WTC11 (cell line): ENCODE results near the gene CEP44. TPM values are rescaled to one million over a fixed set of nuclear protein-coding genes. Genes with fewer than 3 reads are reported as not detected.

ENCODE experiments used
- ATAC-seq: fragments of 200-7000 bp; cut with Tn5 transposase; 2 replicates; pipeline ENCODE4 v1.10.0; 2021; ENCODE audit warnings: mild to moderate bottlenecking, moderate library complexity
- CTCF ChIA-PET: fragments of 300-600 bp; sonication (Branson Sonifier 250); formaldehyde crosslinking; loops from one replicate; lab custom pipeline; 2021; ENCODE audit warnings: antibody characterized with exemption; lab: Charles Lee
- POLR2A ChIA-PET: fragments of 350-600 bp; sonication (Branson Sonifier 250); formaldehyde crosslinking; loops from one replicate; lab custom pipeline; 2021; ENCODE audit warnings: antibody characterized with exemption; lab: Charles Lee
- DNase-seq: peaks from one replicate; pipeline ENCODE4 v3.0.0; 2021; ENCODE audit warnings: low spot score
- H3K27ac Mint-ChIP-seq: 2 replicates; pipeline ENCODE4 v1.8.0; 2021; ENCODE audit warnings: mixed read lengths
- H3K27me3 Mint-ChIP-seq: 2 replicates; pipeline ENCODE4 v1.8.0; 2021; ENCODE audit warnings: low read depth, mild to moderate bottlenecking, moderate library complexity, mixed read lengths
- H3K36me3 Mint-ChIP-seq: 2 replicates; pipeline ENCODE4 v1.8.0; 2021; ENCODE audit warnings: mixed read lengths
- H3K4me1 Mint-ChIP-seq: 2 replicates; pipeline ENCODE4 v1.8.0; 2022; ENCODE audit warnings: mixed read lengths
- H3K4me3 Mint-ChIP-seq: 2 replicates; pipeline ENCODE4 v1.8.0; 2021; ENCODE audit warnings: mild to moderate bottlenecking, moderate library complexity, mixed read lengths
- H3K9me3 Mint-ChIP-seq: 2 replicates; pipeline ENCODE4 v1.8.0; 2021; ENCODE audit warnings: mixed read lengths
- ATF2 ChIP-seq: sonication (generic); formaldehyde crosslinking; IDR thresholded peaks from 2 replicates; pipeline ENCODE4 v1.8.1; 2022; ENCODE audit warnings: low read depth, missing genetic modification reagents, borderline replicate concordance
- ATF3 ChIP-seq: sonication (generic); formaldehyde crosslinking; conservative IDR thresholded peaks from 2 replicates; pipeline ENCODE4 v1.8.1; 2022; ENCODE audit warnings: mild to moderate bottlenecking, missing genetic modification reagents
- ATF6 ChIP-seq: sonication (generic); formaldehyde crosslinking; IDR thresholded peaks from 2 replicates; pipeline ENCODE4 v1.8.1; 2023; ENCODE audit warnings: mild to moderate bottlenecking, missing genetic modification reagents
- CREB1 ChIP-seq: sonication (generic); formaldehyde crosslinking; IDR thresholded peaks from 2 replicates; pipeline ENCODE4 v1.8.0; 2023; ENCODE audit warnings: mild to moderate bottlenecking, missing genetic modification reagents
- ELF4 ChIP-seq: sonication (generic); formaldehyde crosslinking; IDR thresholded peaks from 2 replicates; pipeline ENCODE4 v1.8.1; 2022; ENCODE audit warnings: low read depth, mild to moderate bottlenecking, moderate library complexity, missing genetic modification reagents
- FOXK1 ChIP-seq: sonication (generic); formaldehyde crosslinking; IDR thresholded peaks from 2 replicates; pipeline ENCODE4 v1.8.0; 2022; ENCODE audit warnings: mild to moderate bottlenecking, moderate library complexity, missing genetic modification reagents
- FOXP1 ChIP-seq: sonication (generic); formaldehyde crosslinking; IDR thresholded peaks from 2 replicates; pipeline ENCODE4 v1.8.0; 2022; ENCODE audit warnings: missing genetic modification reagents, mild to moderate bottlenecking, moderate library complexity, borderline replicate concordance
- GABPB1 ChIP-seq: sonication (generic); formaldehyde crosslinking; IDR thresholded peaks from 2 replicates; pipeline ENCODE4 v1.8.1; 2023; ENCODE audit warnings: mild to moderate bottlenecking, missing genetic modification reagents
- HMGA2 ChIP-seq: fragments of 250-450 bp; sonication (Bioruptor Pico); IDR thresholded peaks from 2 replicates; pipeline ENCODE4 v1.4.0; 2021; ENCODE audit warnings: mild to moderate bottlenecking, moderate library complexity
- MAX ChIP-seq: sonication (generic); formaldehyde crosslinking; IDR thresholded peaks from 2 replicates; pipeline ENCODE4 v1.8.0; 2022; ENCODE audit warnings: mild to moderate bottlenecking, missing genetic modification reagents
- MXD4 ChIP-seq: fragments of 250-450 bp; sonication (Bioruptor Pico); IDR thresholded peaks from 2 replicates; pipeline ENCODE4 v1.8.0; 2021; ENCODE audit warnings: mild to moderate bottlenecking, moderate library complexity, borderline replicate concordance
- NFYB ChIP-seq: sonication (generic); formaldehyde crosslinking; conservative IDR thresholded peaks from 2 replicates; pipeline ENCODE4 v1.8.0; 2022; ENCODE audit warnings: low read depth, missing genetic modification reagents
- USF1 ChIP-seq: sonication (generic); formaldehyde crosslinking; IDR thresholded peaks from 2 replicates; pipeline ENCODE4 v1.8.0; 2022; ENCODE audit warnings: mild to moderate bottlenecking, missing genetic modification reagents
- USF2 ChIP-seq: sonication (generic); formaldehyde crosslinking; IDR thresholded peaks from 2 replicates; pipeline ENCODE4 v1.8.1; 2023; ENCODE audit warnings: mild to moderate bottlenecking, missing genetic modification reagents, moderate library complexity
- ZBTB21 ChIP-seq: sonication (generic); formaldehyde crosslinking; IDR thresholded peaks from 2 replicates; pipeline ENCODE4 v1.8.1; 2023; ENCODE audit warnings: mild to moderate bottlenecking, missing genetic modification reagents, borderline replicate concordance
- ZBTB43 ChIP-seq: sonication (generic); formaldehyde crosslinking; IDR thresholded peaks from 2 replicates; pipeline ENCODE4 v1.8.1; 2023; ENCODE audit warnings: mild to moderate bottlenecking, missing genetic modification reagents
- ZMAT4 ChIP-seq: fragments of 250-450 bp; sonication (Bioruptor Pico); IDR thresholded peaks from 2 replicates; pipeline ENCODE4 v1.9.0; 2021; ENCODE audit warnings: mild to moderate bottlenecking
- ZNF121 ChIP-seq: sonication (generic); formaldehyde crosslinking; IDR thresholded peaks from 2 replicates; pipeline ENCODE4 v1.8.0; 2023; ENCODE audit warnings: missing genetic modification reagents
- ZNF138 ChIP-seq: sonication (generic); formaldehyde crosslinking; conservative IDR thresholded peaks from 2 replicates; pipeline ENCODE4 v1.8.1; 2022; ENCODE audit warnings: mild to moderate bottlenecking, moderate library complexity, missing genetic modification reagents
- ZNF219 ChIP-seq: sonication (generic); formaldehyde crosslinking; IDR thresholded peaks from 2 replicates; pipeline ENCODE4 v1.8.0; 2023; ENCODE audit warnings: missing genetic modification reagents, mild to moderate bottlenecking, borderline replicate concordance
- ZNF232 ChIP-seq: sonication (generic); formaldehyde crosslinking; IDR thresholded peaks from 2 replicates; pipeline ENCODE4 v1.8.0; 2022; ENCODE audit warnings: mild to moderate bottlenecking, missing genetic modification reagents
- ZNF317 ChIP-seq: sonication (generic); formaldehyde crosslinking; IDR thresholded peaks from 2 replicates; pipeline ENCODE4 v1.8.1; 2023; ENCODE audit warnings: low read depth, mild to moderate bottlenecking, moderate library complexity, missing genetic modification reagents, borderline replicate concordance
- ZNF416 ChIP-seq: fragments of 250-450 bp; sonication (Bioruptor Pico); IDR thresholded peaks from 2 replicates; pipeline ENCODE4 v1.9.0; 2021; ENCODE audit warnings: mild to moderate bottlenecking, inconsistent platforms
- ZSCAN18 ChIP-seq: fragments of 250-450 bp; sonication (Bioruptor Pico); IDR thresholded peaks from 2 replicates; pipeline ENCODE4 v2.1.2; 2022; ENCODE audit warnings: mild to moderate bottlenecking, moderate library complexity
- total RNA-seq: library from RNA; stranded (reverse); gene quantifications from 3 replicates; pipeline ENCODE4 v1.2.3, GENCODE V29; 2021

CEP44 gene
- total RNA-seq, 1 experiment from 2014 or later = 17.9 TPM

- TF ChIP-seq ATF2 = no peak
- no peak for TF ChIP-seq GABPB1 (CRISPR knock-in tag)
- no peak for TF ChIP-seq MAX (CRISPR knock-in tag)
- no peak for TF ChIP-seq ATF3 (CRISPR knock-in tag)
- no peak for TF ChIP-seq USF2 (CRISPR knock-in tag)
- TF ChIP-seq ZNF317 (CRISPR knock-in tag) = no peak
Measured at GRCh38 chr4:174263445-174263736, 20.3 kb upstream of the CEP44 start (continued).

- no peaks in the 10 kb centered on the region for H3K9me3 Mint-ChIP-seq
- no peak for ATAC-seq
- no peak for TF ChIP-seq ATF6 (CRISPR knock-in tag)
- no peak for TF ChIP-seq NFYB
- TF ChIP-seq ZMAT4 (CRISPR knock-in tag) = no peak
- TF ChIP-seq ZNF121 (CRISPR knock-in tag) = no peak
- TF ChIP-seq FOXK1 = no peak
- no peak for TF ChIP-seq CREB1 (CRISPR knock-in tag)
- no peak for TF ChIP-seq ZBTB21 (CRISPR knock-in tag)
- CTCF ChIA-PET = no interaction called here
- H3K4me3 Mint-ChIP-seq = no peak overlapping the region
- POLR2A ChIA-PET = interaction anchor here (0.6 kb wide), 1 partner anchor 380 kb away, joined by 3 read pairs; no protein-coding TSS in a partner anchor
- H3K4me1 Mint-ChIP-seq = no peaks in the 10 kb centered on the region
- H3K36me3 Mint-ChIP-seq = no peaks in the 10 kb centered on the region
- H3K27me3 Mint-ChIP-seq = no peaks in the 10 kb centered on the region
- no peak for DNase-seq
- no peak overlapping the region for H3K27ac Mint-ChIP-seq
Measured at GRCh38 chr4:174265916-174266315, 17.8 kb upstream of the CEP44 start.

- CTCF ChIA-PET = no interaction called here
- no peak for ATAC-seq
- no peak for DNase-seq
- POLR2A ChIA-PET = interaction anchor here (0.6 kb wide), 1 partner anchor 379 kb away, joined by 3 read pairs; no protein-coding TSS in a partner anchor
- Mint-ChIP-seq H3K9me3 (no peaks in the 10 kb centered on the region), H3K36me3 (no peaks in the 10 kb centered on the region), H3K27me3 (no peaks in the 10 kb centered on the region), H3K4me1 (no peaks in the 10 kb centered on the region), H3K27ac (no peak overlapping the region), H3K4me3 (no peak overlapping the region)
- TF ChIP-seq ZNF219 (CRISPR knock-in tag) = no peak
- no peak for TF ChIP-seq ELF4
- TF ChIP-seq MXD4 = no peak
- TF ChIP-seq NFYB = no peak
- no peak for TF ChIP-seq HMGA2 (CRISPR knock-in tag)
- TF ChIP-seq ZBTB43 (CRISPR knock-in tag) = no peak
- no peak for TF ChIP-seq ZSCAN18 (CRISPR knock-in tag)
- TF ChIP-seq ZNF138 (CRISPR knock-in tag) = no peak
- TF ChIP-seq ZNF416 (CRISPR knock-in tag) = no peak
- TF ChIP-seq ZNF232 (CRISPR knock-in tag) = no peak
- no peak for TF ChIP-seq FOXP1 (CRISPR knock-in tag)
- TF ChIP-seq USF1 (CRISPR knock-in tag) = no peak
Measured at GRCh38 chr4:174266416-174266815, 17.3 kb upstream of the CEP44 start.
